HG02885 (cell line): ENCODE data around the gene CFAP92.

Source experiments
- ATAC-seq: cut with Tn5 transposase; IDR thresholded peaks from one replicate; pipeline ENCODE4 v1.9.1; 2021; ENCODE audit warnings: mild to moderate bottlenecking; ENCODE audit not compliant: unreplicated experiment, poor library complexity

CFAP92 gene

GRCh38 chr3:128993461-128994172 is at the start of gene CFAP92:
CFAP92 (minus strand) TSS chr3:128994076; CDS start chr3:128993304, 772 bp downstream.
- peak; percentile 90 for ATAC-seq

- ATAC-seq: no peak
Observed at GRCh38 chr3:129040579-129041300, 46.9 kb upstream of the CFAP92 start.

- ATAC-seq: no peak
Observed at GRCh38 chr3:129040039-129040336, 46.1 kb upstream of the CFAP92 start.

GRCh38 chr3:129039271-129040038 is 45.6 kb upstream of the CFAP92 start:
- ATAC-seq: no peak

- no peak for ATAC-seq
Observed at GRCh38 chr3:129038121-129038855, 44.4 kb upstream of the CFAP92 start.

GRCh38 chr3:129037093-129037419 is 43.2 kb upstream of the CFAP92 start:
- ATAC-seq: no peak

GRCh38 chr3:129036222-129037092 is 42.6 kb upstream of the CFAP92 start:
- no peak for ATAC-seq

- ATAC-seq: no peak
Observed at GRCh38 chr3:129035360-129036221, 41.7 kb upstream of the CFAP92 start.

GRCh38 chr3:129034642-129035041 is 40.8 kb upstream of the CFAP92 start:
- ATAC-seq: no peak

GRCh38 chr3:129033633-129034321 is 39.9 kb upstream of the CFAP92 start:
- no peak for ATAC-seq

GRCh38 chr3:129033151-129033550 is 39.3 kb upstream of the CFAP92 start:
- ATAC-seq: no peak

GRCh38 chr3:129032716-129033115 is 38.8 kb upstream of the CFAP92 start:
- no peak for ATAC-seq

GRCh38 chr3:129031476-129032215 is 37.8 kb upstream of the CFAP92 start:
- no peak for ATAC-seq

- ATAC-seq: no peak
Observed at GRCh38 chr3:129030611-129031010, 36.7 kb upstream of the CFAP92 start.

- no peak for ATAC-seq
Observed at GRCh38 chr3:129028866-129029265, 35.0 kb upstream of the CFAP92 start.

- ATAC-seq: no peak
Observed at GRCh38 chr3:129027544-129027880, 33.6 kb upstream of the CFAP92 start.

- peak; percentile 99 for ATAC-seq
Observed at GRCh38 chr3:129026728-129027543, 33.1 kb upstream of the CFAP92 start.
